GM10248 (cell line): Measurements from ENCODE around the gene TASP1.
"Not testable (repeated sequence)": the region's sequence is repeated elsewhere in the genome, so short reads cannot be mapped to it uniquely, and the experiment has no call there.

Experiments used
- CTCF ChIA-PET: fragments of 300-600 bp; sonication (Branson Sonifier 250); formaldehyde crosslinking; extraction: SDS; loops from one replicate; lab custom pipeline; 2021; ENCODE audit warnings: antibody characterized with exemption; lab: Yijun Ruan, JAX
- POLR2A ChIA-PET: fragments of 350-650 bp; sonication (Branson Sonifier 250); formaldehyde crosslinking; extraction: SDS; loops from one replicate; lab custom pipeline; 2020; ENCODE audit warnings: antibody characterized with exemption; lab: Yijun Ruan, JAX
- DNase-seq: peaks from one replicate; pipeline ENCODE4 v3.0.0; 2012; ENCODE audit errors: extremely low spot score
- TF ChIP-seq, protein P1 (sequence below): IDR thresholded peaks from 2 replicates; pipeline ENCODE4 v1.5.1; 2012; ENCODE audit warnings: mild to moderate bottlenecking, low read depth; ENCODE audit errors: extremely low read depth, missing control alignments, control extremely low read depth

TASP1 gene

DNA sequence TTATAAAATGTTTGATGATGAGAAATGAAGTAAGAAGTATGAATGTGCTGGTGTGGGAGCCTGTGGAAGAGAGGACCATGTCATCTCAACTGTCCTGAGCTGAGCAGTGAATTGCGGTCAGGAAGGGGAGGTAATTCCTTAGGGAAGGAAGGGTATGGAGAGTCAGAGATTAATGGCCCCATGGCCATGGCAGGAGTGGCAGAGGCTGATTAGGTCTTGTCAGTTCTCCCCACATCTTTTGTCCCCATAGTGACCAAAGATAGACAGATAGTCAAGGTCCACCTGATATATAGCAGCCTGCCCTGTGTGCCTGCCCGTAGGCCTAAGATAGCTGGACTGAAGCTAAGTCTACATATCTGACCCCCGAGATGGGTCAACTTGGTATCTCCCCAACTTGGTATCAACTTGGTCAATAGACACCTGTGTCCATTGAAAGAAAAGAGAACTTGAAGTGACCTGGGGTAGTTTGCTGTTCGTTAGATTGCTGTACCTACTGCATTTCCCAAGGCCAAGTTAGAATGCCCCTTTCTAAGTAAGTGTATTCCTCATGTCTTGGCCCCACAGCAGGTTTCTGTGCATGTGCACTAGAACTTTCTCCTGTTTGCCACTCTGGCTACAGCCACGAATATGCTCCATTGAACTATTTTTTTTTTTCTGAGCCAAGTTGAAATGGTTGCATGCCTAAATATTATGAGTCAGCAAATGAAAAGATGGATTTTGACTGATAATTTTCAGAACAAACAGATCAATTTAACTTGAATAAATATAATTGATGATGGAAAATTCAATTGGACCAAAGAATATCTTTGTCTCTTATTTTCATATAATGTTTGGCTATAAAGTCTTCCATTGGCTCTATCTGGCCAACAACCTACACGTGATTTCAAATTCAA is 274.2 kb downstream of the TASP1 start:
- ChIA-PET POLR2A (no interaction called here), CTCF (no interaction called here)
- DNase-seq, result no peak
- TF ChIP-seq, protein P1, sequence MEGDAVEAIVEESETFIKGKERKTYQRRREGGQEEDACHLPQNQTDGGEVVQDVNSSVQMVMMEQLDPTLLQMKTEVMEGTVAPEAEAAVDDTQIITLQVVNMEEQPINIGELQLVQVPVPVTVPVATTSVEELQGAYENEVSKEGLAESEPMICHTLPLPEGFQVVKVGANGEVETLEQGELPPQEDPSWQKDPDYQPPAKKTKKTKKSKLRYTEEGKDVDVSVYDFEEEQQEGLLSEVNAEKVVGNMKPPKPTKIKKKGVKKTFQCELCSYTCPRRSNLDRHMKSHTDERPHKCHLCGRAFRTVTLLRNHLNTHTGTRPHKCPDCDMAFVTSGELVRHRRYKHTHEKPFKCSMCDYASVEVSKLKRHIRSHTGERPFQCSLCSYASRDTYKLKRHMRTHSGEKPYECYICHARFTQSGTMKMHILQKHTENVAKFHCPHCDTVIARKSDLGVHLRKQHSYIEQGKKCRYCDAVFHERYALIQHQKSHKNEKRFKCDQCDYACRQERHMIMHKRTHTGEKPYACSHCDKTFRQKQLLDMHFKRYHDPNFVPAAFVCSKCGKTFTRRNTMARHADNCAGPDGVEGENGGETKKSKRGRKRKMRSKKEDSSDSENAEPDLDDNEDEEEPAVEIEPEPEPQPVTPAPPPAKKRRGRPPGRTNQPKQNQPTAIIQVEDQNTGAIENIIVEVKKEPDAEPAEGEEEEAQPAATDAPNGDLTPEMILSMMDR, result no peak

GRCh38 chr20:13363473-13363872 is 275.3 kb downstream of the TASP1 start:
- POLR2A ChIA-PET, result no interaction called here

DNA sequence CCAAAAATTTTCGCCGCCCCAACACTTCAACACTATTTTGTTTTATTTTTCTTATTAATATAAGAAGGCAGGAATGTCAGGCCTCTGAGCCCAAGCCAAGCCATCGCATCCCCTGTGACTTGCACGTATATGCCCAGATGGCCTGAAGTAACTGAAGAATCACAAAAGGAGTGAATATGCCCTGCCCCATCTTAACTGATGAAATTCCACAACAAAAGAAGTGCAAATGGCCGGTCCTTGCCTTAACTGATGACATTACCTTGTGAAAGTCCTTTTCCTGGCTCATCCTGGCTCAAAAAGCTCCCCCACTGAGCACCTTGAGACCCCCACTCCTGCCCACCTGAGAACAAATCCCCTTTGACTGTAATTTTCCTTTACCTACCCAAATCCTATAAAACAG is 276.6 kb downstream of the TASP1 start:
- POLR2A ChIA-PET, result not testable (repeated sequence)
- CTCF ChIA-PET, result interaction anchor here (1.2 to 1.3 kb wide), 2 partner anchors 23 to 39 kb away, joined by 3 read pairs; no protein-coding TSS in a partner anchor

More at GRCh38 chr20:13363473-13363872, 275.3 kb downstream of the TASP1 start:
- TF ChIP-seq, protein P1, result no peak
- CTCF ChIA-PET, result interaction anchor here (1.1 to 1.3 kb wide), 4 partner anchors 14 to 40 kb away, joined by 3 to 5 read pairs (median 3); no protein-coding TSS in a partner anchor
- no peak for DNase-seq

DNA sequence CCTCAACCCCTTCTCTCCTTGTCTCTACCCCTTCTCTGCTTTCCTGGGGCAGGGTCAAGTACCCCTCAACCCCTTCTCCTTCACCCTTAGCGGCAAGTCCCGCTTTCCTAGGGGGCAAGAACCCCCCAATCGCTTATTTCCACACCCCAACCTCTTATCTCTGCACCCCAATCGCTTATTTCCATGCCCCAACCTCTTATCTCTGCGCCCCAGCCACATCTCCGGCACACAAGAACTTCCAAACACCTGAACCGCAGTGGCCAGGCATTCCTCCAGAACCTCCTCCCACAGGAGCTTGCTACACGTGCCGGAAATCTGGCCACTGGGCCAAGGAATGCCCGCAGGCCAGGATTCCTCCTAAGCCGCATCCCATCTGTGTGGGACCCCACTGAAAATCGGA is 279.8 kb downstream of the TASP1 start:
- POLR2A ChIA-PET, DNase-seq, CTCF ChIA-PET: not testable (repeated sequence)

More for the DNA sequence above, 276.6 kb downstream of the TASP1 start:
- DNase-seq, result not testable (repeated sequence)

GRCh38 chr20:13357782-13358181 is 280.9 kb downstream of the TASP1 start:
- CTCF ChIA-PET, POLR2A ChIA-PET, DNase-seq: not testable (repeated sequence)

DNA sequence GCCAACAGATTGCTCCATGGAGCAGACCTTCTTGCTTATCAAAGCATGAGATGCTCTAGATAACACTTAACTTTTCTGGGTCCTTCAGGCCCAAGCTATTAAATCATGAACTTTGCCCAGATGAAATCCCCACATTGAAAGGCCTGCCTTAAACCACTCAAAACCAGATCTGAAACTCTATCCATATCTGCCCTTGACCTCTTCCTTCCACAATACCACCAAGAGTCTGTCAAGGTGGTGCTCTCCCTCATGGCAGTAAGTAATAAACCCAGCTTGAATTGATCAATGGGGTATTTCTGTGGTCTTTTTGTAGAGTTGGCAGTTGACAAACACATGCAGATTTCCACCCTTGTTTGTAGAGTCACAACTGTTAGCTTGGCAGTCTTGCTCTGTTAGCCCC is 282.1 kb downstream of the TASP1 start:
- TF ChIP-seq, protein P1, result no peak
- POLR2A ChIA-PET, result no interaction called here
- no peak for DNase-seq
- CTCF ChIA-PET, result interaction anchor here (1.1 to 3.6 kb wide), 3 partner anchors 12 to 190 kb away, joined by 3 to 9 read pairs (median 3); no protein-coding TSS in a partner anchor

- POLR2A ChIA-PET, result no interaction called here
- DNase-seq, result no peak
- CTCF ChIA-PET, result interaction anchor here (1.1 to 3.6 kb wide), 6 partner anchors 10 to 190 kb away, joined by 3 to 9 read pairs (median 4); no protein-coding TSS in a partner anchor
- TF ChIP-seq, protein P1, result no peak
Measured at GRCh38 chr20:13355941-13356486, 282.7 kb downstream of the TASP1 start.

DNA sequence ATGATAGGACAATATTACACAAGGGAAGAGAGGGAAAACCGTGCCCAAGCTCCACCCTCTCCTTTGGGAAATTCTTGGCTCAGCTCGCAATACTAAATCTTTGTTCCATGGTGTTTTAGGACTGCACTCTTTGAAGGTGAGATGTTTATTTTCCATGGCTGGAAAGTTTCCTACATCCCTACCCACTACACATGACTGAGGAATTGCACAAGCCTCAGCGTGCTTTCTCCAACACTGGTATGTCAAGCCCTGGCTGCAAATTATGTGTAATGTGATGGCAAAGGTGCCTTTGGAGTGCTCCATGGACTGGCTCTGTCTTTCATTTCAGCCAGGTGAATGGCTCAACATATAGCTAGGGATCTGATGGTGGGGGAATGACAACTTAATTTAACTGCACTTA is 283.3 kb downstream of the TASP1 start:
- no peak for DNase-seq
- TF ChIP-seq, protein P1, result no peak
- ChIA-PET POLR2A (no interaction called here), CTCF (interaction anchor here (1.1 to 3.6 kb wide), 6 partner anchors 11 to 191 kb away, joined by 3 to 9 read pairs (median 4); no protein-coding TSS in a partner anchor)
